ENCODE results near the gene GARNL3.

DNA sequence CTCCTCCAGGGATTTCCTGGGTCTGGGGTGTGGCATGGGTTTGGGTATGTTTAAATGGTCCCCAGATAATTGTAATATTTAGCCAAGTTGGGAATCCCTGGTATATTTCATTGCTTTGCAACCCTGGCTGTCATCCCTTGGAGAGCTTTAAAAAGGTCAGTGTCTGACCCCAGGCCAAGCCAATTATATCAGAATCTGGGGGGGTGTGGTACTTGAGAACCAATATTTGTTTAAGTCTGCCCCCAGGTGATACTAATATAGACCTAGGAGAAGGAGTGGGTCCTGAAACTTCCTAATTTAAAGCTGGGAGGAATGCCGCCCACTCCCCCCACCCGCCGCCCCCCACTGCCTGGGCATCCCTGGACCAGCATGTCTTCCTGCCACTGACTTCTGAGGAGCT, 94.2 kb downstream of the GARNL3 start:
- no peak for TF ChIP-seq CTCF (IDR thresholded peaks at IDR 0.05)
- TF ChIP-seq POLR2A (IDR thresholded peaks at IDR 0.05), result no peak
